Colonic mucosa (tissue), 4 donors: ENCODE data around the gene TRMT2B. TPM values are rescaled to one million over a fixed set of nuclear protein-coding genes. Genes with fewer than 3 reads are reported as not detected.
"Not testable (repeated sequence)": the region's sequence is repeated elsewhere in the genome, so short reads cannot be mapped to it uniquely, and the experiment has no call there.

ENCODE experiments used
- DNase-seq: peaks from one replicate; pipeline ENCODE4 v3.0.0-alpha.2; 2020
- H3K27ac ChIP-seq: fragments of 200-600 bp; one replicate; pipeline ENCODE4 v1.8.0; 2021
- H3K27me3 ChIP-seq: fragments of 200-600 bp; one replicate; pipeline ENCODE4 v1.8.0; 2021
- H3K36me3 ChIP-seq: fragments of 200-600 bp; one replicate; pipeline ENCODE4 v1.8.0; 2021
- H3K4me1 ChIP-seq: fragments of 200-600 bp; one replicate; pipeline ENCODE4 v1.8.0; 2021; ENCODE audit warnings: mild to moderate bottlenecking
- H3K4me3 ChIP-seq: fragments of 200-600 bp; one replicate; pipeline ENCODE4 v1.8.0; 2021
- H3K9ac ChIP-seq, 2 donors: one replicate each; pipeline ENCODE4 v1.7.0; 2013; ENCODE audit warnings: control low read depth in 2 of 2, low read depth in 2 of 2, low read length in 2 of 2
- H3K9me3 ChIP-seq: fragments of 200-600 bp; one replicate; pipeline ENCODE4 v1.8.0; 2021
- intact Hi-C: fragments of 100-400 bp; cut with DNase I; formaldehyde crosslinking; loops from one replicate; pipeline ENCODE4 v1.14.1; 2022
- total RNA-seq, 2 donors: library from RNA; stranded (reverse); fragmentation: NEBNext Ultra II Directional in 1 of 2; extraction: Animal tissue kit (Norgen Biotek cat#: 25700) in 1 of 2; gene quantifications; one replicate each; pipeline ENCODE4 v1.2.1, GENCODE V29; 2021
- TF ChIP-seq, protein P1 (sequence below): fragments of 200-600 bp; IDR thresholded peaks from one replicate; pipeline ENCODE4 v1.8.0; 2022; ENCODE audit warnings: antibody characterized with exemption, mild to moderate bottlenecking
- donor health status: healthy.
- donor health status: DM: no; HTN: no; CAD: no.
- donor health status: DM: no; HTN: no; CAD: no.

TRMT2B gene
- total RNA-seq, 2 donors from 2014 or later, result 19.0 to 24.8 TPM

DNA sequence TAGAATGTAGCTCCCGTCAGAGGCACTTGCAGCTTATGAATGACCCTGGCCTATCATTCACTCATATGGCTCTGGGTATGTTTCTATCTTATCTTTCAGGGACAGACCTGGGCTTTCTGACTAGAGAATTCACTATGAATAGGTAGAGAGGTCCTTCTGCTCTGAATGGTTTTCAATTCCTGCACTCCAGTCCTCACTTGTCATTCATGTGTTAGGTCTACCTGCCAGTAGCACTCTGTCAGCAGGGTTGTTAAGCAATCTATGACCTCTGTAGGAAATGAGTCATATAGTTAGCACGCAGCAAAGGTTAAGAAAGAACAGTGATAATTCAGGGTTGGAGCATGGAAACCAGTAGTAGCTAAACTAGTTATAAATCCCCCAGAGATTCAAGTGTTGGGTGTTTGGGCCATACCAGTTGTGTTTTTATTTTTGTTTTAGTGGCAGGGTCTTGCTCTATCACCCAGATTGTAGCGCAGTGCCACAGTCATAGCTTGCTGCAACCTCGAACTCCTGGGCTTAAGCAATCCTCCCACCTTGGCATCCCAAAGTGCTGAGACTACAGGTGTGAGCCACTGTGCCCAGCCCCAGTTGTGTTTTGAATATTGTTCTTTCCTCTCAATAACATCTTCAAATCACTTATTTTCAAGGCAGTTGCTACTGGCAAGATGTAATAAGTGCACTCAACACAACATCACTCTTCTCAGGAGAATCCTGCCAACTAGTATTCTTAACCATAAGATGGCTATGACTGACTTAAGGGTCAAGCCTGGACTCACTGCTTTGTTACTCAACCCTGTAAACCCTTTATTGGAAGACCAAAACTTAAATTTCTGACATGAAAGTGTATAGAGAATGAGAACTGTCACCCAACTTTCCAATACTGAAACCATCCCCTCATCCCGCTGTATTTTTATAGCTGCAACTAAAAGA is 57.3 kb downstream of the TRMT2B start:
- Histone ChIP-seq H3K9me3 (no peaks in the 10 kb centered on the region), H3K9ac (no peak overlapping the region), H3K4me3 (no peak overlapping the region), H3K27me3 (no peaks in the 10 kb centered on the region), H3K27ac (no peak overlapping the region), H3K36me3 (no peaks in the 10 kb centered on the region), H3K4me1 (no peaks in the 10 kb centered on the region)
- no peak for DNase-seq
- TF ChIP-seq, protein P1, sequence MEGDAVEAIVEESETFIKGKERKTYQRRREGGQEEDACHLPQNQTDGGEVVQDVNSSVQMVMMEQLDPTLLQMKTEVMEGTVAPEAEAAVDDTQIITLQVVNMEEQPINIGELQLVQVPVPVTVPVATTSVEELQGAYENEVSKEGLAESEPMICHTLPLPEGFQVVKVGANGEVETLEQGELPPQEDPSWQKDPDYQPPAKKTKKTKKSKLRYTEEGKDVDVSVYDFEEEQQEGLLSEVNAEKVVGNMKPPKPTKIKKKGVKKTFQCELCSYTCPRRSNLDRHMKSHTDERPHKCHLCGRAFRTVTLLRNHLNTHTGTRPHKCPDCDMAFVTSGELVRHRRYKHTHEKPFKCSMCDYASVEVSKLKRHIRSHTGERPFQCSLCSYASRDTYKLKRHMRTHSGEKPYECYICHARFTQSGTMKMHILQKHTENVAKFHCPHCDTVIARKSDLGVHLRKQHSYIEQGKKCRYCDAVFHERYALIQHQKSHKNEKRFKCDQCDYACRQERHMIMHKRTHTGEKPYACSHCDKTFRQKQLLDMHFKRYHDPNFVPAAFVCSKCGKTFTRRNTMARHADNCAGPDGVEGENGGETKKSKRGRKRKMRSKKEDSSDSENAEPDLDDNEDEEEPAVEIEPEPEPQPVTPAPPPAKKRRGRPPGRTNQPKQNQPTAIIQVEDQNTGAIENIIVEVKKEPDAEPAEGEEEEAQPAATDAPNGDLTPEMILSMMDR, result no peak
- intact Hi-C loops, result no loop called here

DNA sequence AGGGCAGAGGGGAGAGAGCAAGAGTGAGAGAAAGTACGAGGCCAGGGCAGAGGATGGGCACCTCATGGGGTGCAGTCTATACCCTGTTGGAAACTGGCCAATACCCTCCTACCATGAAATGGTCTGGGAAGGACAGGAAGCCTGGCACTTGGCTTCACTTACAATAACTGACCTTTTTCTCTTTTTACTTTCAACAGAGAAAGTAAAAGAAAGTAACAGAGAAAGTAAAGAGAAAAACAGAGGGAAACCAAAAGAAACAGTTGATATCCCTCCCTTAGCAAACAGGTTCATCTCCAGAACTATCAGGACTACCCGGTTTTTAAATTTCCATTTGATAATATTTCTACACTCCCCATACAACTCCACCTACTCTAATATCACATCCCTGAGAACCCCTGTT is 61.8 kb downstream of the TRMT2B start:
- H3K27me3 ChIP-seq, result no peaks in the 10 kb centered on the region
- TF ChIP-seq, protein P1, result no peak
- intact Hi-C loops, result no loop called here
- DNase-seq, result no peak
- no peak overlapping the region for H3K9ac ChIP-seq
- H3K9me3 ChIP-seq, result no peaks in the 10 kb centered on the region
- no peak overlapping the region for H3K27ac ChIP-seq
- H3K36me3 ChIP-seq, result no peaks in the 10 kb centered on the region
- H3K4me1 ChIP-seq, result no peaks in the 10 kb centered on the region
- no peak overlapping the region for H3K4me3 ChIP-seq

DNA sequence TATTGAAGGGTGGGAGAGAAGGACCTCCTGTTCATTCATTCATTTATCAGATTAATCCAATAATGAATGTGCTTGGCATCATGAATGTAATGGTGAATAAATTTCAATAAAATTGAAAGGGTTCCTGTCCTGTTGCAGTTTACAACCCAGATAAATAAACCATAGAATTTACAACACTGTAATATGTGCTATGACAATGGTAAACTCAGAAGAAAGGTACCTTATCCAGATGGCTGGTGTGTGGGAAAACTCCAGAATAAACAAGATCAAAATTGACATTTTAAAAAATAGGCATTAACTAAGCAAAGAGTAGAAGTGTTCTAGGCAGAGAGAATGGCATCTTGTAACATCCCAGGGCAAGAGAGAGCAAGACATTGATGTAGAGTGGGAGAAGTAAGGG is 67.1 kb downstream of the TRMT2B start:
- H3K9me3 ChIP-seq, result no peaks in the 10 kb centered on the region
- H3K4me1 ChIP-seq, result no peaks in the 10 kb centered on the region
- intact Hi-C loops, result no loop called here
- H3K4me3 ChIP-seq, result no peak overlapping the region
- TF ChIP-seq, protein P1, result no peak
- no peak overlapping the region for H3K9ac ChIP-seq
- no peak overlapping the region for H3K27ac ChIP-seq
- no peaks in the 10 kb centered on the region for H3K27me3 ChIP-seq
- no peak for DNase-seq
- no peaks in the 10 kb centered on the region for H3K36me3 ChIP-seq

DNA sequence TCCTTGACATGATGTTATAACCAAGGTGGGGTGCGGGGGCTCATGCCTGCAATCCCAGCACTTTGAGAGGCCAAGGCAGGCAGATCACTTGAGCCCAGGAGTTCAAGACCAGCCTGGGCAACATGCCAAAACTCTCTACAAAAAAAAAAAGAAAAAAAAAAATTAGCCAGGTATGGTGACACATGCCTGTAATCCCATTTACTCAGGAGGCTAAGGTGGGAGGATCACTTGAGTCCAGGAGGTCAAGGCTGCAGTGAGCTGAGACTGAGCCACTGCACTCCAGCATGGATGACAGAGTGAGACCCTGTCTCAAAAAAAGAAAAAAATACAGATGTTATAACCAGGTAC is 70.4 kb downstream of the TRMT2B start:
- H3K27ac ChIP-seq, H3K27me3 ChIP-seq, DNase-seq, H3K36me3 ChIP-seq, H3K4me3 ChIP-seq, H3K9ac ChIP-seq, H3K9me3 ChIP-seq, intact Hi-C loops, H3K4me1 ChIP-seq: not testable (repeated sequence)

DNA sequence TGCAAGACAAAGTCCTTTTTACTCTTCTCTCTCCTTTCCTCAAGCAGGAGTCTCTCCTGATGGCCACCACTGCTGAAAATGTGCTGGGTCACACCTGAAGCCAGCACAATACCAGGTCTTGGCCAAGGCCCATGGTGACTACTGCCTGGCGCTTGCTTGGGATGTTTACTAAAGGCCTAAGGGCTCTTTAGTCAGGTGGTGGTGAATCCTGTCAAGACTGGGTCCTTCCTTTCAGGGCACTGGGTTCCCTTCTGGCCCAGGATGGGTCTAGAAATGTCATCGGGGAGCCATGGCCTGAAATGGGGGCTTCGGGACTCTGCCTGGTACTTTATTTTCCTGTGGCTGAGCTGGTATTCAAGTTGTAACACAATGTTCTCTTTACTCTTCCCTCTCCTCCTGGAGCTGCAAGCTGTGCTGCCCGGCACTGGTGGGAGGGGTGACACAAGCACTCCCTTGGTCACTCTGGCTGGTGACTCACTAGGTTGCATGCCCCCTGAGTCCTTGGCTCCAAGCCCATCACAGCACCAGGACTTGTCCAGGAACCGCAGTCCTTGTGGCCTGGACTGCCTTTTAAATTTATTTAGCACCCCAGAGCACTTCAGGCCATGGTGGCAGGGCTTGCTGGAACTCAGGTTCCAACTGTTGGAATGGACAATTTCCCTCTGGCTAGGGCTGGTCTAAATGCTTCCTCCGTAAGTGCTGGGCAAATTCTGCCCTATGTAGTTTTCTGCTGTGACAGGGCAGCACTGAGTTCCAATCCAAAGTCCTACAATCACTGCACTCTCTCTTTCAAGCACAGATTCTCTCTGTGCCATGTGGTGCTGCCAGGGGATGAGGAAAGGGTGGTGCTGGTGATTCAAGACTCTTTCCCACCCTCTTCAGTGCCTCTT is 71.1 kb downstream of the TRMT2B start:
- intact Hi-C loops, result no loop called here
- H3K4me3 ChIP-seq, result no peak overlapping the region
- H3K36me3 ChIP-seq, result no peaks in the 10 kb centered on the region
- no peak overlapping the region for H3K9ac ChIP-seq
- TF ChIP-seq, protein P1, result no peak
- no peaks in the 10 kb centered on the region for H3K27me3 ChIP-seq
- no peaks in the 10 kb centered on the region for H3K4me1 ChIP-seq
- H3K9me3 ChIP-seq, result no peaks in the 10 kb centered on the region
- no peak for DNase-seq
- H3K27ac ChIP-seq, result no peak overlapping the region
